Spleen (tissue), 7 donors: ENCODE results near the gene CYP2B6.

Experiments used
- POLR2A ChIP-seq, 3 donors: fragments of 450-650 bp; IDR thresholded peaks; one replicate each; pipeline ENCODE4 v1.5.1; 2017; ENCODE audit warnings: antibody characterized with exemption in 3 of 3, mild to moderate bottlenecking in 1 of 3
- TF ChIP-seq, protein P1 (sequence below), 11 experiments: fragments of 200-600 bp in 7 of 11; fragments of 450-650 bp in 4 of 11; sonication (generic) in 4 of 11; IDR thresholded peaks in 8 of 11; conservative IDR thresholded peaks in 3 of 11; 1 replicate in 7 of 11; 2 replicates in 4 of 11; pipeline versions ENCODE4 v1.4.0 to v1.8.0; 2016 to 2021; ENCODE audit warnings: antibody characterized with exemption in 11 of 11, inconsistent platforms in 4 of 11, mild to moderate bottlenecking in 1 of 11
- donor health status: DM: no; HTN: no; CAD: no; lungs with moderate emphysema.
- donor health status: DM: no; HTN: no; CAD: no.
- donor health status: DM: no; HTN: no; CAD: no.

DNA sequence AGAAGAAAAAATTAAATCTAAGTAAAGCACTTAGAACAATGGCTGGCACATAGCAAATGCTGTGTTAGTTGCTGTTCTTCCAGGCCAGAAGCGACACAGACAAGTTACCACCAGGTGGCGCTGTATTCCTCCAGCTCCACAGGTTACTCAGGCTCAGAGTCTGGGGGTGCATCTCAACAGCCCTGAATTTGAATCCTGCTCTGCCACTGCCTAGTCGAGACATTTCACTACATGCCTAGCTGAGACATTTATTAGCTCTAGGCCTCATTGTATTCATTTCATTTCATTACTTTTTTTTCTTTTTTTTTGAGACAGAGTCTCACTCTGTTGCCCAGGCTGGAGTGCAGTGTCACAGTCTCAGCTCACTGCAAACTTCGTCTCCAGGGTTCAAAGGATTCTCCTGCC, 16.4 kb upstream of the CYP2B6 start:
- no peak for TF ChIP-seq POLR2A (IDR thresholded peaks at IDR 0.05)
- TF ChIP-seq, protein P1, sequence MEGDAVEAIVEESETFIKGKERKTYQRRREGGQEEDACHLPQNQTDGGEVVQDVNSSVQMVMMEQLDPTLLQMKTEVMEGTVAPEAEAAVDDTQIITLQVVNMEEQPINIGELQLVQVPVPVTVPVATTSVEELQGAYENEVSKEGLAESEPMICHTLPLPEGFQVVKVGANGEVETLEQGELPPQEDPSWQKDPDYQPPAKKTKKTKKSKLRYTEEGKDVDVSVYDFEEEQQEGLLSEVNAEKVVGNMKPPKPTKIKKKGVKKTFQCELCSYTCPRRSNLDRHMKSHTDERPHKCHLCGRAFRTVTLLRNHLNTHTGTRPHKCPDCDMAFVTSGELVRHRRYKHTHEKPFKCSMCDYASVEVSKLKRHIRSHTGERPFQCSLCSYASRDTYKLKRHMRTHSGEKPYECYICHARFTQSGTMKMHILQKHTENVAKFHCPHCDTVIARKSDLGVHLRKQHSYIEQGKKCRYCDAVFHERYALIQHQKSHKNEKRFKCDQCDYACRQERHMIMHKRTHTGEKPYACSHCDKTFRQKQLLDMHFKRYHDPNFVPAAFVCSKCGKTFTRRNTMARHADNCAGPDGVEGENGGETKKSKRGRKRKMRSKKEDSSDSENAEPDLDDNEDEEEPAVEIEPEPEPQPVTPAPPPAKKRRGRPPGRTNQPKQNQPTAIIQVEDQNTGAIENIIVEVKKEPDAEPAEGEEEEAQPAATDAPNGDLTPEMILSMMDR (IDR thresholded peaks at IDR 0.05 in 8 of 11, conservative IDR thresholded peaks at IDR 0.05 in 3 of 11) = peak; percentile 56 to 92 (median 87)
